Left renal cortex interstitium (tissue), 4 donors: ENCODE results near the gene ZNF292. TPM values are rescaled to one million over a fixed set of nuclear protein-coding genes. Genes with fewer than 3 reads are reported as not detected.
"Not testable (repeated sequence)": the region's sequence is repeated elsewhere in the genome, so short reads cannot be mapped to it uniquely, and the experiment has no call there.

ENCODE experiments used
- DNase-seq, 4 donors: peaks; one replicate each; pipeline ENCODE4 v3.0.0-alpha.2; 2013; ENCODE audit warnings: low read depth in 4 of 4, low spot score in 2 of 4, missing footprints in 1 of 4
- polyA plus RNA-seq, 4 donors: library from polyadenylated mRNA; unstranded; fragments of 120-200 nt; gene quantifications; one replicate each; pipeline ENCODE4 v1.2.1, GENCODE V29; 2013; ENCODE audit not compliant: insufficient read length in 4 of 4

ZNF292 gene
- polyA plus RNA-seq, 4 donors = 31.6 to 46.1 (median 39.4) TPM

DNA sequence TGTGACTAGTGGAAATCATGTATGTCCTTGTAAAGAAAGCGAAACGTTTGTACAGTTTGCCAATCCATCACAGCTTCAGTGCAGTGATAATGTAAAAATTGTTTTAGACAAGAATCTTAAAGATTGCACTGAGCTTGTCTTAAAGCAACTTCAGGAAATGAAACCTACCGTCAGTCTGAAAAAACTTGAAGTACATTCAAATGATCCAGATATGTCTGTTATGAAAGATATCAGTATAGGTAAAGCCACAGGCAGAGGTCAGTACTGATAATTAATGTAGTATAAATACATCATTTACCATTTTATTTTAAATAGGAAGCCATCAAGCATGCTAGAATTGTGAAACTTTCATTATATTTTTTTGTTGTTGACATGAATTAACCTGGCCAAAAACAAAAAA, 106.2 kb downstream of the ZNF292 start:
- DNase-seq = no peak

DNA sequence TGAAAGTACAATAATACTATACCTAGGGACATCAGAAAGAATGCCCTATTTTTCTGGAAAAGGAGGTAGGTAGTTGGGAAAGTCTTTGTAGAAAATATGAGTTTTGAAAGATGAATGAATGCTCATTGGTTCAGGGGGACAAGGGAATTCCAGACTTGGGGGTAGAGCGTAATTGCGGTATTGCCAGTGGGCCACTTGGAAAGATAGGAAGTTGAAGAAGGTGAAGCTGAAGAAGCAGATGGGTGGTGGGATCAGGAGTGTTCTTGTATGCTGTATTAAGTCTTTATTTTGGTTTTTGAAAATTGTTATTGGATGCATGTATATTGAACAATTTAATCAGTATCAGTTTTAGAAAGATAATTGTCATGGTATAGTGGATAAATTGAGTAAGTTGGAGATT, 109.1 kb downstream of the ZNF292 start:
- no peak for DNase-seq

DNA sequence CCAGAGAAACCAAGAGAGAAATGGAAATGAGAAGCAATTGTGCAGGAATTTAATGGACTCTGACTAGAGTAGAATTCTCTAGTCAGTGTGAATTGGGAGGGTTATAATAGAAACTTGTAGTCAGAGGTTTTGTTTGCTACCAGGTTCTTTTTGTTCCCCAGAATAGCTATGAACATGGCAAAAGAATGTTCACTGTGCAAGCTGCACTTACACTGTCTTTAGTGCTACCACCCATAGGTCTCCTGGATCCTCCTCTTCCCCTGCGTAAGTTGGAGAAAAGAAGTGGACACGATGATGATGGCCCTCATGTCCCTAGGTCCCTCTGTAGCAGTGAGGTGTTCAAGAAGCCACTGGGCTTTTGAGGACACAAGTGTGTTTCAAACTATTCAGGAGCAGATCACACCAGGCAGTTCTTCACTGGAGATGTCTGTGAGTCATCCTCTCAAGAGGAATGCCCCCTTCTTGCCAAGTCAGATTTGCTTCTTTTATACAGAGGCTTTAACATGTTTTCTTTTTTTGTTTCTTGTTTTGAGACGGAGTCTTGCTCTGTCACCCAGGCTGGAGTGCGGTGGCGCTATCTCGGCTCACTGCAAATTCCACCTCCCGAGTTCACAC, 119.4 kb downstream of the ZNF292 start:
- DNase-seq = no peak

DNA sequence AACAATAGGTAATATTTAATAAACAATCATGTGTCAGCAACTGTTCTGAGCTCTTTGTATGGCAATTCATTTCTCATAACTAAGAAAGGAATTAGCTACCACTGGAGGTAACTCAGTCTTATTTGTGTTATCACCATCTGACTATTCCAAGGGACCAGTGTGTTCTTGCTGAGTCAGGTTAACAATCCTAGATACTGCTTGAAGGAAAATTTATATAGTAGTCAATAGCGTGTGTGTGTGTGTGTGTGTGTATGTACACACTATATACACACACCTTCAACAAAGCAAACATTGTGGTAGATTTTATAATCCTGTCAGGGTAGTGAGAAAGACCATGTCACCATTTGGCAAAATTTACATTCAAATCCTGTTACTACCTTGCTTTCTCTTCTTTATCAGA, 121.3 kb downstream of the ZNF292 start:
- DNase-seq = no peak

DNA sequence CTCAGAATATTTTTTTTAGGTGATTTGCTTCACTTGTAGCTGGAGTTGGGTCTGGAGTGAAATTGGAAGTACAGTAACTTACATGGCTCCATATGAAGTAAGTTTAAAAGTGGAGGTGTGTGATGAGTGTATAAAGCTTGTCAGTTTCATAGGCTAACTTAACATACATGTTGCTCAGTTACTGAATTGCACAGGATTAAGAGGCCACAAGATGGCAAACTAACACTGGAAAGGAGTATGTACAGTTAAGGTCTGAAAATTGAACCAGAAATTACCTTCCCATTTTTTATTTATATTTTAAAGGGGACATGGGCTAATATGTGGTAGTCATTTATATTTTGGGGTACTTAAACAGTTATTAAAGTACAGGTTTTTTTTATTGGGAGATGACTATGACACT, 121.8 kb downstream of the ZNF292 start:
- no peak for DNase-seq

DNA sequence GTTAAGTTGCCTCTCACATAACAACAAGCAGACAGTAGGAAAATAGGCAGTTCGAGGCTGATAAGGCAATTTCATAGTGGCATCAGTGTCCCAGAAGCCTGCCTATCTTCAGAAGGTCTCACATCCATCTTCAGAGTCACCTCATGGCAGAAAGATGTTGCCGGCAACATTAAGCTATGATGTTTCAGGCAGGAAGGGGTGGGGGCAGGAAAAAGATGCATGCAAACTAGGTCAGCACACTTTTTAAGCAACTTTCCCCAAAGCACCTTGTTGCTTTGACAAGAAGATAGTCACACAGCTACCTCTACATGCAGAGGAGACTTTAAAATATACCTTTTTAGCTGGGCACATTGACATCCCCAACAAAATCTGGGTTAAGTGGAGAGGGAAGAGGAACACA, 123.8 kb downstream of the ZNF292 start:
- DNase-seq = no peak

DNA sequence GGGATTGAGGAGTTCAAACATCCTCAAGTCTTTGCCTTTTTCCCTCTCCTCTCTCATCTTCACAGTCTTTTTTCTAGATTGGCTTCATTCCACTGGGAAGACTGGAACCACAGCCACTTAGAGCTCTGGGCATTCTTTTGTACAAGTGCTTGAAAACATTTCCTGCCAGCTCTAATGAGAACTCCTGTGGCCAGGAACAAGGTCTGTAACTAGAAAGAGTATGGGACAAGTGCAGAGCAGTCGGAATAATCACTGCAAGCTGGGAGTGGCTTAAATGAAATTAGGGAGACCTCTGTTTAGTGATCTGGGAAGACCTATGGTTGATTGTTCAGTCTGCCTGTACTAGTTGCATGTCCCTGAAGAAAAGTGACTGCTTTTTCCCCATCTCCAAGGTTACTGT, 126.1 kb downstream of the ZNF292 start:
- no peak for DNase-seq

DNA sequence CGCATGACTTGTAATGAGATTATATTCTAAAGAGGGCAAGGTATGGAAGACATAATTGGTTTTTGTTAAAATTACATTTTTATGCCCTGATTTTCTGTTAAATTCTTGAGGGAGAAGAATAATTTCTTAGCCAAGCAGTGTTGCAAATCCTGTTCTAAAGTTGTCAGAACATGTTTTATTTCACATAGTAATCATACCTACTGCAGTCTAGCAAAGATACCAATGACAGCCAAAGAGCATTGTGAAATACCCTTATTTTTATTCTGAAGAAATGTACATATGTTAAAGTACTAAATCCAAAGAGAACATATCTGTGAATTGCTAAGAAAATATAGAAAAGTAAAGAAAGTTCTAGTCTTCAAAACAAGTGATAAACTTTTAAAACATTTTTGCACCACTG, 127.4 kb downstream of the ZNF292 start:
- DNase-seq = no peak

DNA sequence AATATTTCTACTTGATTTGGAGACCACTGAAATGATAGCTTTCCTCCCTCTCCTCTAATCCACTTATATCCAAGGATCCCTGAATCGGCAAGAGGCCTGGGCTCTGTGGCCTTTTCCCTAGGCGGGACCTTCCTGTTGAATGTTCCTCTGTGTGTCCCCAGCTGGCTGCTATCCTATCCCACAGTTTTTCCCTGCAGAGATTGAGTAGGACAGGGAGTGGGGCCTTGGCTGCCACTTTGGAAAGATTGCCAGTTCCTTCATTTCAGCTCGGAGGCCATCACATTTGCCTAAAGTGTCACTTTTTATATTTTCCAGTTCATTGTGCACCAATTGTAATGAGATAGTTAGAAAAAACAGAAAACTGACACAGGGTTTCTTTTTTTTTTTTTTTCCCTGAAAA, 128.1 kb downstream of the ZNF292 start:
- DNase-seq = no peak

DNA sequence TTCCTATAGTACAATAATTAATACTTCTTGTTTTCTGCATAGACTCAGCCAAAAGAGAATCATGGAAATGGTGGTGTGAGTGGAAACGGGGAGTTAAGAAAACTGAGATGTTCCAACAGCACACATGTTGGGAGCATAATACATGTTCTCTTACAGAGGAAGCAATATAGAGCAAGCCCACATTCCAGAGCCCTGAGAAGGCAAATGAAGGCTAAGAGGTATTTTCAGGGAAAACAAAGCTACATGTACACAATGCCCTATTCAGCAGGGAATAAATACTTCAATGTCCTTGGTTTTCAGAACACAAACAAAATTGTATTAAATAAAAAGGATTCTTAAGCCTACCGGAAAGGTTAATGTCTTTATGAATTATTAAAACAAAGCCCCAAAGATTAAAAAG, 131.9 kb downstream of the ZNF292 start:
- no peak for DNase-seq

DNA sequence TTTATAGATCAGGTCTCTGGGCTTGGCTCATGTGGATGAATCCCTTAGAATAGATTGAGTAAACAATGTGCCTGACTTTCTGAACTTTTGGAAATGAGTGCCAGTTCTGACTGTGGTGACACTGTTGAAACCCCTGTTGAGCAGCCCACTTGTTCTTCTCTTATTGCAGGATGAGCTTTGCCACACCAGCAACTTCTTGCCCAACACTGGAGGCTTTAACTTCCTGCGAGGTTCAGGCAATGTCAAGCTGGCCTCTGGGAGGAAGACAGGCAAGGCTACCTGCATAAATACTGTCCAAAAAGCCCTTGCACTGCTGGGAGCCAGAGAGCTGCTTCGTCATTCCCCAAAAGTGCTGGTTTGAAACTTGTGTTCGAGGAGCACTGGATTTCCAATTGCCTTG, 134.2 kb downstream of the ZNF292 start:
- DNase-seq = no peak

DNA sequence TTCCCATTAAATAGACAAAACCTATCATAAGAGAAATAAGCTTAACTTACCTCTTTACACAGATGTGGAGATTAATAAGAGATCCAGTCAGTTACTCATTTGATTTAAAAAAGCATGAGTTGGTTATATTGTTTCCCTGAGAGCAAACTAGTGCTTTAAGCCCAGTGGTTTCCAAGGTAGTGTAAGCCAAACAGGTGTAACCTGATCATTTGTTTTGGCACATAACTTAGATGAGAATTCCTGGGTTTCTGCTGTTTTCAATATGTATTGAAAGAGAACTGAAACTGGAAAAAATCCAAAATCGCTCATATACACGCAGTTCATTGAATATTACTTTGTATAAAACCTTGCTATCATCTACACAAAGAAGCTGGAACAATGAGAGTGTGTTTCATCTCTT, 136.5 kb downstream of the ZNF292 start:
- no peak for DNase-seq

DNA sequence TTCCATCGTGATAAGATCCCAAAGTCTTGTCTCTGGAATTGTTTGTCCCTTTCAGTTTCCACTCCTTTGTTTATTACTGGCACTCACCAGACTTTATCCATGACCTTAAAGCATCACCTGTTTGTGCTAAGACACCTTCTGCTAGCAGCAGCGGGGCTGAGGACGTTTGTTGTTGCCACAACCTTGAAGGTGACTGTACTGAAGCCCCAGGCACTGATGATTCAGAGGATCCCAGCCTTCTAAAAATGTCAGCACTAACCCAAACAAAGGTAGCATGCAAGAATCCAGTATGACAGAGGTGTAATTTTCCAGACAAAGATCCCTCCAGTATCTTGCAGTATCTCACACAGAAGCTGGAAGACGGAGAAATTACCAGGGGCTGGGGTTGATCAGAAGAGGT, 138.2 kb downstream of the ZNF292 start:
- DNase-seq = no peak

DNA sequence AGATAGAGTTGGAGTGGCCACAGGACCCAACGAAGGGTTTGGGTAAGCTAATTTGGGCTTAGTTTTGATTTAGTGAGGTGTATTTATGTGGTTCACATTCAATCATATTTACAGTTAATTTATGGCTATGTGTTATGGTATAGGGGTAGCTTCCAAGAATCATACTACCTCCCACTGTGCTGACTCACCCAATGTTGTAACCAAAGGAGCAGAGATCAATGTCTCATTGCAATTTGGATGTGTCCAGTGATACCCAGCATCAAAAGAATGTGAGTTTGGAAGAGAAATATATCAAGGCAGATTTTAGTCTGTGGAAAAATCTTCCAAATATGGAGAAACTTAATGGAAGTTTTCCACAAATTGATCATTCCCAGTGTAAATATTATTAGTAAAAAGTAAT, 141.8 kb downstream of the ZNF292 start:
- DNase-seq = no peak

DNA sequence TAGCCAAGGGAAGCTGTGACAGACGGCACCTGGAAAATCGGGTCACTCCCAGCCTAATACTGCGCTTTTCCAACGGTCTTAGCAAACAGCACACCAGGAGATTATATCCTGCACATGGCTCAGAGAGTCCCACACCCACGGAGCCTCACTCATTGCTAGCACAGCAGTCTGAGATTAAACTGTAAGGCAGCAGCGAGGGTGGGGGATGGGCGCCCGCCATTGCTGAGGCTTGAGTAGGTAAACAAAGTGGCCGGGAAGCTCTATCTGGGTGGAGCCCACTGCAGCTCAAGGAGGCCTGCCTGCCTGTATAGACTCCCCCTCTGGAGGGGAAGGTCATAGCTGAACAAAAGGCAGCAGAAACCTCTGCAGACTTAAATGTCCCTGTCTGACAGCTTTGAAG, 145.9 kb downstream of the ZNF292 start:
- DNase-seq = not testable (repeated sequence)

DNA sequence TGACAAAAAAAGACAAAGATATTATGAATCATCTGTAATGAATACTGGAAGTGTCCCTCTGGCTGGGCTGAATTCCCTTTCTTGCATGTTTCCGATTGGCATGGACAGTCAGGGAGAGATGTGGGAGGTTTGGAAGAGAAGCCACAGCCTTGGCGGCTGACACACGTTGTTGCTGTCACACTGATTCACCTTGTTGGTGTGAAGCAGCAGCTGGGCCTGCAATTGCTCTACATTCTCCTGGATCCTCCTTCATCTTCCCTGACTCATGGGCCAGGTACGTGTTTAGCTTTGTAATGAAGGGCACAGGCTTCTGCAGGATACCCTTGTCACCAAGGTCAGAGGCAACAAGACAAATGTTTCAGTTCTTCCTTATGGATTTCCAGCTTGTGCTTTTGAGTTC, 153.6 kb downstream of the ZNF292 start:
- no peak for DNase-seq

DNA sequence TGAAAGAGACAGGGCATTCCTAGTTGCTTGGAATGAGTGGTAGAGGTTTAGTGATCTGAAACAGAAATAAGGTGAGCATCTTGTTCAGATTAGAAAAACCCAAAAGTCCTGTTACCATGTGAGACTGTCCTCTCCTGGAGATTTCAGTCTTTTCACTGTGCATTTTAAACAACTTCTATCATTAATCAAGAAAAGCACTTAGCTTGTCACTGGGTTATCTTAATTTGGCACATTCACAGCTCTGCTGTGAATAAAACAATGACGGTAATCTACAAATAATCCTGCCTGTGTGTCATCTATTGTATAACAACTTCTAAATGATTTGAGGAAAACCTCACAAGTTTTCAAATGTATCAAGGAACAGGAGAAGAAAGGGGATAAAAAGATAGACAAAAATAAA, 157.5 kb downstream of the ZNF292 start:
- DNase-seq = no peak

Other genes with a start within 250 kb of the ZNF292 start
- under 1 TPM; 0.51 to 0.96 (median 0.66) TPM for gene HTR1E, start 218.0 kb upstream of the ZNF292 start, polyA plus RNA-seq
- gene CGA, start 60.5 kb upstream of the ZNF292 start, polyA plus RNA-seq = 1 to 10 TPM in 1 of 4 donors, under 1 TPM in 2, not detected in 1; 0.35 to 2.4 (median 0.42) TPM
- gene SMIM8, start 167.0 kb downstream of the ZNF292 start, polyA plus RNA-seq = 10 to 100 TPM; 18.1 to 28.4 (median 20.8) TPM
- gene GJB7, start 173.7 kb downstream of the ZNF292 start, polyA plus RNA-seq = under 1 TPM in 2 of 4 donors, not detected in 2; 0.06 to 0.09 TPM
- 1 to 10 TPM; 2.2 to 6.2 (median 4.0) TPM for gene C6orf163, start 189.2 kb downstream of the ZNF292 start, polyA plus RNA-seq